Testis (tissue), 2 donors: ENCODE measurements around the gene NTF3.

Experiments used
- CTCF ChIP-seq, 3 experiments: fragments of 450-650 bp in 2 of 3; fragments of 200-600 bp in 1 of 3; sonication (generic) in 1 of 3; IDR thresholded peaks; one replicate each; pipeline ENCODE4 v1.5.1; 2016 to 2019; ENCODE audit warnings: antibody characterized with exemption in 3 of 3, mild to moderate bottlenecking in 2 of 3, moderate library complexity in 1 of 3
- POLR2A ChIP-seq: fragments of 450-650 bp; IDR thresholded peaks from one replicate; pipeline ENCODE4 v1.6.1; 2017; ENCODE audit warnings: antibody characterized with exemption, mild to moderate bottlenecking, moderate library complexity

DNA sequence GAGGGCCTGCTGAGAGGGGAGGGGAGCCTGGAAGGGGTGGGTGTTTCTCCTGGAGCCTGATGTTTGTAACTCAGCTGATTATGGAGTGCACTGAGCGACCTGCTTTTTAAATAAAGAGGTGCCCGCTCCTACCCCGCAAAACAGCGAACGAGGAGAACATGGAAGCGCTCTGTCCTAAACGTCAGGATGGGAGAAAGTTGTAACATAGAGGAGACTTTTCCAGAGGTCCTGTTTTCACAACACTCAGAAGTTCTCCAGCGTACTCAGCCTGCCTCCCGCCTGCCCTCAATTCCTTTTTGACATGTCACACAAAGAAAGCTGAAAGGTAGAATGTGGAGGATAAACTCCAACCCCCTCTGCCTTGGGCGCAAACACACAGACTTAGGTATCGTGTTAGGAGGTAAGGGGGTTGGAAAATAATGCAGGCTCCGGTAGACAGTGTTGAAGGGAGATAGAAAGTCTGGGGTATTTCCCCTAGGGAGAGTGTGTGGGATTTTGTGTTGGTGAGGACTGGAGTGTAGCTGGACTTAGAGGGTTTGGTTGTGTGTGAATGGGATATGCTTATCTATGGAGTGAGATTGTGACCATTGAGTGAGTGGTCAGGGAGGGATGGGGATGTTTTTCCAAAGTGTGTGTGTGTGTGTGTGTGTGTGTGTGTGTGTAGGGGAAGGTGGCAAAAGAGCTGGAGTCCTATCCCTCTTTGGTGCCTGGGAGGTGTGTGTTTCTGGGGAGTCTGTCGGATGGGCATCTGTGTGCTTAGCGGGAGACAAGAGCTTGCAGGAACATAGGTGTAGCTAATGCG, 2.1 kb downstream of the NTF3 start:
- TF ChIP-seq CTCF (IDR thresholded peaks at IDR 0.05), result no peak
- no peak for TF ChIP-seq POLR2A
